Kidney epithelial cell (primary cell): ENCODE results near the gene KLHL26. TPM values are rescaled to one million over a fixed set of nuclear protein-coding genes. Genes with fewer than 3 reads are reported as not detected.

ENCODE experiments used
- DNase-seq: peaks from one replicate; pipeline ENCODE4 v3.0.0-alpha.2; 2010; ENCODE audit warnings: low read depth
- H3K27me3 ChIP-seq: 2 replicates; pipeline ENCODE4 v1.6.0; 2011; ENCODE audit warnings: low read length; ENCODE audit not compliant: control insufficient read depth, insufficient read depth
- H3K36me3 ChIP-seq: 2 replicates; pipeline ENCODE4 v1.5.1; 2011; ENCODE audit warnings: low read length; ENCODE audit not compliant: control insufficient read depth, insufficient read depth
- H3K4me3 ChIP-seq: 2 replicates; pipeline ENCODE4 v1.5.1; 2011; ENCODE audit warnings: low read depth, mild to moderate bottlenecking, control low read depth, low read length
- total RNA-seq: library from RNA; depleted of rRNA; stranded (reverse); fragments of >200 nt; gene quantifications from 2 replicates; pipeline ENCODE4 v1.2.3, GENCODE V29; 2015
- TF ChIP-seq, protein P1 (sequence below): IDR thresholded peaks from 2 replicates; pipeline ENCODE4 v1.5.1; 2011; ENCODE audit warnings: mild to moderate bottlenecking, moderate library complexity, low read length, control low read depth, inconsistent platforms; ENCODE audit not compliant: insufficient read depth, poor library complexity, severe bottlenecking

The KLHL26 gene
- total RNA-seq, 1 donor from 2014 or later, result 7.5 TPM

DNA sequence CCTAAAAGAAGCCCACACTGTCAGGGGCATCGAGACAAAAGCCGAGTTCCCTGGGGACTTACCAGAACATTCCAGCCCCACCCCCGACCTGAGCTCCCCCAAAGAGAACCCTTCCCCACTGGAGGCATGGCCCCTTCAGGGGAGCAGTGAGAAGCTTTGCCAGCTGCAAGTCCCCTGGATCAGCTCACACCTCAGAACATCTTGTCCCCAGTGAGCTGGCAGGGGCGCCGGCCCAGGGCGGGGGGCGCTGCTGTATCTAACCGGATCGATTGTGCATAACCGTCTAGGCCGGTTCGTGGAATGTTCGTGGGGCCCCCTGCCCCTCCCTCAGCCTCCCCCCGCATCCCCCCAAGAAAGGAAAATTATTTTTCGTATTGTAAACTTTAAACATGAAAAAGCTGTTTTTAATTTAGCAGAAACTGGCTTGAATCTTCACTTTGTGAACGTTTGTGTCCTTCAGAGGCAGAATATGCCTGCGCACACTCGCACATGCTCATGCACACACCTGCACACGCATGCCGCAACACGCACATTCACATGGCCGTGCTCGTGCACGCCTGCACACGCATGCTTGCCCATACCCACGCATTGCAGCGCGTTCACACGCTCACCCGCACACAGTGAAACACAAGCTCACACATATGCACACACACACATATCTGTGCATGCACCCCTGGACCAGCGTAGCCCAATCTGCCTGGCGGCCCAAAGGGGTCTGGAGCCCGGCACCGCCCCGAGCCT is 34.6 kb downstream of the KLHL26 start:
- Histone ChIP-seq H3K27me3 (no peaks in the 10 kb centered on the region), H3K4me3 (no peak overlapping the region), H3K36me3 (no peaks in the 10 kb centered on the region)
- no peak for DNase-seq
- TF ChIP-seq, protein P1, sequence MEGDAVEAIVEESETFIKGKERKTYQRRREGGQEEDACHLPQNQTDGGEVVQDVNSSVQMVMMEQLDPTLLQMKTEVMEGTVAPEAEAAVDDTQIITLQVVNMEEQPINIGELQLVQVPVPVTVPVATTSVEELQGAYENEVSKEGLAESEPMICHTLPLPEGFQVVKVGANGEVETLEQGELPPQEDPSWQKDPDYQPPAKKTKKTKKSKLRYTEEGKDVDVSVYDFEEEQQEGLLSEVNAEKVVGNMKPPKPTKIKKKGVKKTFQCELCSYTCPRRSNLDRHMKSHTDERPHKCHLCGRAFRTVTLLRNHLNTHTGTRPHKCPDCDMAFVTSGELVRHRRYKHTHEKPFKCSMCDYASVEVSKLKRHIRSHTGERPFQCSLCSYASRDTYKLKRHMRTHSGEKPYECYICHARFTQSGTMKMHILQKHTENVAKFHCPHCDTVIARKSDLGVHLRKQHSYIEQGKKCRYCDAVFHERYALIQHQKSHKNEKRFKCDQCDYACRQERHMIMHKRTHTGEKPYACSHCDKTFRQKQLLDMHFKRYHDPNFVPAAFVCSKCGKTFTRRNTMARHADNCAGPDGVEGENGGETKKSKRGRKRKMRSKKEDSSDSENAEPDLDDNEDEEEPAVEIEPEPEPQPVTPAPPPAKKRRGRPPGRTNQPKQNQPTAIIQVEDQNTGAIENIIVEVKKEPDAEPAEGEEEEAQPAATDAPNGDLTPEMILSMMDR, result no peak

DNA sequence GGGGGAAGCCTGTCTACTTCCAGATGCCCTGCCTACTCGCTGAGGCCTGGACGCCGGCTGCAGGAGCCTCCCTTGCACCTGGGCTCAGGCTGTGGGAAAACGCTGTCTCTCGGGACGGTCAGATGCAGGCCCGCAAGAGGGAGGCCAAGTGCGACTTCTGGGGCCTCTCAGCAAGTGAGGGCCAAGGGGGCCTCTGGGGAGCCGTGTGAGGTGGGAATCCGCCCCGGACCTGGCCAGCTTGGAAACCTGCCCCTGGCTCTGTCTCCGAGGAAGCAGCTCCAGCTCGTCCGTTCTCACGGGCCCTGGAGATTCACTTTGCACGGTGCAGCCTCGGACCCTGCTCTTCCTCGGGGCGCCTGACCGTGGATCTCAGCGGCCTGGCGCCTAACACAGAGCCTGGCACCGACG is 35.2 kb downstream of the KLHL26 start:
- Histone ChIP-seq H3K4me3 (no peak overlapping the region), H3K36me3 (no peaks in the 10 kb centered on the region), H3K27me3 (no peaks in the 10 kb centered on the region)
- TF ChIP-seq, protein P1, result no peak
- no peak for DNase-seq

DNA sequence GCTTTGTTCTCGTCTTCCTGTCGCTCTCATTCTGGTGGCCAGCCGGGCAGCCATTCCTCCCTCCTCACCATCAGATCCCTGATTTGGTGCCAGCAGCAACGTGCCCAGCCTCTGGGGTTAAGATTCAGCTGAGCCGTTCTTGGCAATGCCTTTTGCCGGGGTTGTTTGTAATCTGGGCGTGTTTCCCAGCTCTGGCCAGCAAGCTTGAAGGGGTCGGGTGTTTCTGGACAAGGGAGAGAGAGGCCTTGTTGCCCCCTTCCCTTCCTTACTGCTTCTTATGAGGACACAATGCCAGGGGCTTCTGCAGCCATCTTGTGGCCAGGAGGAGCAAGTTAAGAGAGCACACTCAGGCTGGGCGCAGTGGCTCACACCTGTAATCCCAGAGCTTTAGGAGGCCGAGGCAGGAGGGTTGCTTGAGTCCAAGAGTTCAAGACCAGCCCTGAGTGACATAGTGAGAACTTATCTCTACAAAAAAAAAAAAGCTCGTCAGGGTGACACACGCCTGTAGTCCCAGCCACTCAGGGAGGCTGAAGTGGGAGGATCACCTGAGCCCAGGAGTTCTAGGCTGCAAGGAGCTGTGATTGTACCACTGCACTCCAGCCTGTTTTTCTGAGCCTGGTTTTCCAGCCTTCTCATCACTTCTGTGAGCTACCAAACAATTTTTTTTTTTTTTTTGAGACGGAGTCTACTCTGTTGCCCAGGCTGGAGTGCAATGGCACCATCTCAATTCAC is 35.9 kb downstream of the KLHL26 start:
- Histone ChIP-seq H3K36me3 (no peaks in the 10 kb centered on the region), H3K4me3 (no peak overlapping the region), H3K27me3 (no peaks in the 10 kb centered on the region)
- no peak for DNase-seq
- TF ChIP-seq, protein P1, result peak; percentile 7

DNA sequence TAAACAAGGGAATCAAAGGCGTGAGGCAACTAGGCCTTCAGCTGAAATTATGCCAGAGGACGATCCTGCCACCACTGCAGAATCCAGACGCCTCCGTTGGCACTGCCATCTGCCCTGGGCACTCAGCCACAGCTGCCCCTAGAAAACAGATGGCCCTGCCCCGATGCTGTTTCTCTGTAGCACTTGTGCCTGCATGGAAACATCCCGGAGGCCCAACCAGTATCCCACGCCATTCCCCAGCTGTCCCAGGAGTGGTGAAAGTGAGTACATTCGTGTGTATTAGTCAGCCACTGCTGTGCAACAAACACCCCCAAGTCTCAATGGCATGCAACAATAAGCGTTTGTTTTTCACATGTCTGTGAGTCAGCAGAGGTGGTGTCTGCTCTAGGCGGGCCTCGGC is 37.8 kb downstream of the KLHL26 start:
- Histone ChIP-seq H3K4me3 (no peak overlapping the region), H3K36me3 (no peaks in the 10 kb centered on the region), H3K27me3 (no peaks in the 10 kb centered on the region)
- no peak for DNase-seq
- TF ChIP-seq, protein P1, result no peak

DNA sequence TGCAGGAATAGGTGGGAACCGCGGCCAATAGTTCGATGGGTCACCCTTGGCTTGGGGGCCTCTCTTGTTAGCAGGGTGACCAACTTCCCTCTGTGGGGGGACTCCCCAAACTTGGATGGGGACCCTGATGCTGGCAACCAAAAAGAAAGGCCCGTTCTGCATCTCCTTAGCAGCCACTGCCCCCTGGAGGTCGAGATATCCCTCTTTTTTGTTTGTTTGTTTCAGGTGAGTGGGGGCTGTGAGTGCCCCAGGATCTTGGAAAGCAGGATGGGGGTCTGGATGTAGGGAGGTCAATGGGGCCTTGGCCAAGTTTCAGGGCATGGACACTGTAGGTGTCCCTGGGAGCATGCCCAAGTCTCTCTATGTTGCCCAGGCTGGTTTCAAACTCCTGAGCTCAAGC is 39.0 kb downstream of the KLHL26 start:
- TF ChIP-seq, protein P1, result peak; percentile 47
- H3K27me3 ChIP-seq, result no peaks in the 10 kb centered on the region
- no peak for DNase-seq
- no peaks in the 10 kb centered on the region for H3K36me3 ChIP-seq
- no peak overlapping the region for H3K4me3 ChIP-seq
